ENCODE data around the gene PRR5L.

The PRR5L gene

GRCh38 chr11:36454941-36455631, 159.0 kb downstream of the PRR5L start:
- Histone ChIP-seq H3K27me3 (ENCODE audit: control insufficient read depth, insufficient read depth, low read length) (no peaks in the 10 kb centered on the region), H3K9ac (ENCODE audit: low read depth, low read length) (no peak overlapping the region), H3K36me3 (ENCODE audit: control insufficient read depth, insufficient read depth, low read length) (no peaks in the 10 kb centered on the region; the same call in 1 of the 2 replicates), H3K4me3 (ENCODE audit: low read depth, low read length) (no peak overlapping the region), H3K27ac (ENCODE audit: low read depth, low read length) (peak overlapping the region; percentile 89), H3K4me1 (ENCODE audit: control insufficient read depth, insufficient read depth, low read length) (peaks cover 21% of the 10 kb centered on the region), H3K9me3 (ENCODE audit: control insufficient read depth, insufficient read depth, low read length) (no peaks in the 10 kb centered on the region)

DNA sequence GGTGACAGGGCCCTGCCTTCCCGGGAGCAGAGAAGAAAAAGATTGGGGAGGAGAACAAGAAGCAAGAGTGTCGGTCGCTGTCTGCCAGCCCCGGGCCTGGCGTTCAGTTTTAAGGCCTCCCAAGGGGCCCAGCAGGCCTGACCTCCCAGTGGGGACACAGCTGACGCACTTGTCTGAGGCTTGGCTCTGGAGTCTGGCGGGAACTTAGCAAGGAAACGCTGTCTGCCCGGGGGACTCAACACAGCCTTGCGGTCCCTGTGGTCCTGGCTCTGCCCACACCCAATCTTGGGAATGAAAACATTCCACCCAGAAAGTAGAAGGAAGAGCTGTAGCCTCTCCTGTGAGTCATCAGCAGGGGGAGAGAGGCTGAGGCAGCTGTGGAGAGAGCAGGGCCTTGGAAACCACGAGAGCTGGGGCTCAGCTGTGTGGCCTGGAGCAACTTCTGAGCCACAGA, 159.6 kb downstream of the PRR5L start:
- H3K9ac ChIP-seq (ENCODE audit: low read depth, low read length), result no peak overlapping the region
- H3K27ac ChIP-seq (ENCODE audit: low read depth, low read length), result peak overlapping the region; percentile 89
- H3K9me3 ChIP-seq (ENCODE audit: control insufficient read depth, insufficient read depth, low read length), result no peaks in the 10 kb centered on the region
- H3K4me3 ChIP-seq (ENCODE audit: low read depth, low read length), result no peak overlapping the region
- no peaks in the 10 kb centered on the region for H3K27me3 ChIP-seq (ENCODE audit: control insufficient read depth, insufficient read depth, low read length)
- H3K4me1 ChIP-seq (ENCODE audit: control insufficient read depth, insufficient read depth, low read length), result peaks cover 21% of the 10 kb centered on the region
- no peaks in the 10 kb centered on the region; the same call in 1 of the 2 replicates for H3K36me3 ChIP-seq (ENCODE audit: control insufficient read depth, insufficient read depth, low read length)

DNA sequence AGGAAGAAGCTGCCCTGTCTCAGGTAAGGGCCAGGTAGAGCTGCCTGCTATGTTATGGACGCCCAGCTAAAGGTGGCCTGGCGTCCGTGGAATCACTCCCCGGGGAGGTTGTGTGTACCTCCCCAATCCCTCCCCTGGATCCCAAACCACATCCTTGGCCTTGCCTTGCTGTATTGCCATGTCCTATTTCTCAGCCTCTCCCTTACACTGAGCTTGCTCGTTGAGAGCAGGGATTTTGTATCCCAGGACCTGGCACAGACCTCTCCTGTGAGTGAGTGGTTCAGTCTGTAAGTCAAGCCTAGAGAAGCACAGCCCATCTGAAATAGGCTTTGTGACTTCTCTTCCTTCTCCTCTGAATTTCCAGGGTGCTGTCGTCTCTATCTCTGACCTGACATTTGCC, 160.1 kb downstream of the PRR5L start:
- Histone ChIP-seq H3K9ac (ENCODE audit: low read depth, low read length) (no peak overlapping the region), H3K4me1 (ENCODE audit: control insufficient read depth, insufficient read depth, low read length) (peaks cover 21% of the 10 kb centered on the region), H3K9me3 (ENCODE audit: control insufficient read depth, insufficient read depth, low read length) (no peaks in the 10 kb centered on the region), H3K4me3 (ENCODE audit: low read depth, low read length) (no peak overlapping the region), H3K36me3 (ENCODE audit: control insufficient read depth, insufficient read depth, low read length) (no peaks in the 10 kb centered on the region; the same call in 1 of the 2 replicates), H3K27ac (ENCODE audit: low read depth, low read length) (peak overlapping the region; percentile 89), H3K27me3 (ENCODE audit: control insufficient read depth, insufficient read depth, low read length) (no peaks in the 10 kb centered on the region)

GRCh38 chr11:36458129-36458915, 162.2 kb downstream of the PRR5L start:
- Histone ChIP-seq H3K4me1 (ENCODE audit: control insufficient read depth, insufficient read depth, low read length) (peaks cover 21% of the 10 kb centered on the region), H3K9me3 (ENCODE audit: control insufficient read depth, insufficient read depth, low read length) (no peaks in the 10 kb centered on the region), H3K36me3 (ENCODE audit: control insufficient read depth, insufficient read depth, low read length) (no peaks in the 10 kb centered on the region), H3K27me3 (ENCODE audit: control insufficient read depth, insufficient read depth, low read length) (no peaks in the 10 kb centered on the region), H3K4me3 (ENCODE audit: low read depth, low read length) (no peak overlapping the region), H3K27ac (ENCODE audit: low read depth, low read length) (no peak overlapping the region), H3K9ac (ENCODE audit: low read depth, low read length) (no peak overlapping the region)

- Histone ChIP-seq H3K27me3 (ENCODE audit: control insufficient read depth, insufficient read depth, low read length) (no peaks in the 10 kb centered on the region), H3K36me3 (ENCODE audit: control insufficient read depth, insufficient read depth, low read length) (no peaks in the 10 kb centered on the region), H3K4me3 (ENCODE audit: low read depth, low read length) (no peak overlapping the region), H3K9ac (ENCODE audit: low read depth, low read length) (no peak overlapping the region), H3K9me3 (ENCODE audit: control insufficient read depth, insufficient read depth, low read length) (no peaks in the 10 kb centered on the region), H3K4me1 (ENCODE audit: control insufficient read depth, insufficient read depth, low read length) (peaks cover 21% of the 10 kb centered on the region), H3K27ac (ENCODE audit: low read depth, low read length) (no peak overlapping the region)
These were observed 163.0 kb downstream of the PRR5L start for GRCh38 chr11:36459046-36459445.

DNA sequence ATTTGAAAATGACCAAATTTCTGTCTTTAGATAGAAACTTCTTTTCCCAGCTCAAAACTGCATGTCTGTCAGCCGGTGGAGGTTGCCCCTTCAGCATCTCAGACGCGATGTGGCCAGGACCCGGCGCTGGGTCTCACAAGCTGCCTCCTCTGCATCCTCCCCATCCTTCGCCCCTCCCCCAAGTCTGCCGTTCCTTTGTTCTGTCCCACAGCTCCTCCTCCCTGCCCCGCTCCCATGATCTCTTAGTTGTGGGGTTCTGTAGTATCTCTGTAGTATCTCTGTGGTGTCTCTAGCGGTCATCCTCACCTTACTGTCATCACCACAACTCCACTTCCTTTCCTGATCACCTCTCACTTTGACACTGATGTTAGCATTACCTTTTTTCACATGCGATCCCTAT, 164.1 kb downstream of the PRR5L start:
- no peaks in the 10 kb centered on the region for H3K9me3 ChIP-seq (ENCODE audit: control insufficient read depth, insufficient read depth, low read length)
- H3K4me1 ChIP-seq (ENCODE audit: control insufficient read depth, insufficient read depth, low read length), result peaks cover 10% of the 10 kb centered on the region; the same call in 1 of the 2 replicates
- no peaks in the 10 kb centered on the region for H3K36me3 ChIP-seq (ENCODE audit: control insufficient read depth, insufficient read depth, low read length)
- H3K4me3 ChIP-seq (ENCODE audit: low read depth, low read length), result no peak overlapping the region
- no peaks in the 10 kb centered on the region for H3K27me3 ChIP-seq (ENCODE audit: control insufficient read depth, insufficient read depth, low read length)
- H3K27ac ChIP-seq (ENCODE audit: low read depth, low read length), result no peak overlapping the region
- no peak overlapping the region for H3K9ac ChIP-seq (ENCODE audit: low read depth, low read length)

DNA sequence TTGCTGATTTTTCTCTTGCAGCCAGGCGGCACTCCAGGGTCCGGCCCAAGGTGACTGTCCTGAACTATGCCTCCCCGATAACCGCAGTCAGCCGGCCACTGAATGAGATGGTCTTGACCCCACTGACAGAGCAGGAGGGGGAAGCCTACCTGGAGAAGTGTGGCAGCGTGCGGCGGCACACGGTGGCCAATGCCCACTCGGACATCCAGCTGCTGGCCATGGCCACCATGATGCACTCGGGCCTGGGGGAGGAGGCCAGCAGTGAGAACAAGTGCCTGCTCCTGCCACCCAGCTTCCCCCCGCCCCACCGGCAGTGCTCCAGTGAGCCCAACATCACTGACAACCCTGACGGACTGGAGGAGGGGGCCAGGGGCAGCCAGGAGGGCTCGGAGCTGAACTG, 166.2 kb downstream of the PRR5L start:
- no peak overlapping the region for H3K27ac ChIP-seq (ENCODE audit: low read depth, low read length)
- no peaks in the 10 kb centered on the region for H3K4me1 ChIP-seq (ENCODE audit: control insufficient read depth, insufficient read depth, low read length)
- no peaks in the 10 kb centered on the region for H3K27me3 ChIP-seq (ENCODE audit: control insufficient read depth, insufficient read depth, low read length)
- no peaks in the 10 kb centered on the region for H3K36me3 ChIP-seq (ENCODE audit: control insufficient read depth, insufficient read depth, low read length)
- H3K9me3 ChIP-seq (ENCODE audit: control insufficient read depth, insufficient read depth, low read length), result no peaks in the 10 kb centered on the region
- no peak overlapping the region for H3K9ac ChIP-seq (ENCODE audit: low read depth, low read length)
- H3K4me3 ChIP-seq (ENCODE audit: low read depth, low read length), result no peak overlapping the region

- no peak overlapping the region for H3K9ac ChIP-seq (ENCODE audit: low read depth, low read length)
- no peaks in the 10 kb centered on the region; the same call in 1 of the 2 replicates for H3K4me1 ChIP-seq (ENCODE audit: control insufficient read depth, insufficient read depth, low read length)
- no peaks in the 10 kb centered on the region for H3K27me3 ChIP-seq (ENCODE audit: control insufficient read depth, insufficient read depth, low read length)
- H3K36me3 ChIP-seq (ENCODE audit: control insufficient read depth, insufficient read depth, low read length), result no peaks in the 10 kb centered on the region
- H3K27ac ChIP-seq (ENCODE audit: low read depth, low read length), result no peak overlapping the region
- no peak overlapping the region for H3K4me3 ChIP-seq (ENCODE audit: low read depth, low read length)
- H3K9me3 ChIP-seq (ENCODE audit: control insufficient read depth, insufficient read depth, low read length), result no peaks in the 10 kb centered on the region
These were observed 167.7 kb downstream of the PRR5L start for GRCh38 chr11:36463781-36464180.

GRCh38 chr11:36464720-36465119, 168.6 kb downstream of the PRR5L start:
- no peaks in the 10 kb centered on the region for H3K36me3 ChIP-seq (ENCODE audit: control insufficient read depth, insufficient read depth, low read length)
- no peaks in the 10 kb centered on the region; the same call in 1 of the 2 replicates for H3K4me1 ChIP-seq (ENCODE audit: control insufficient read depth, insufficient read depth, low read length)
- no peak overlapping the region for H3K27ac ChIP-seq (ENCODE audit: low read depth, low read length)
- H3K9ac ChIP-seq (ENCODE audit: low read depth, low read length), result no peak overlapping the region
- no peaks in the 10 kb centered on the region for H3K27me3 ChIP-seq (ENCODE audit: control insufficient read depth, insufficient read depth, low read length)
- H3K9me3 ChIP-seq (ENCODE audit: control insufficient read depth, insufficient read depth, low read length), result no peaks in the 10 kb centered on the region
- H3K4me3 ChIP-seq (ENCODE audit: low read depth, low read length), result no peak overlapping the region

DNA sequence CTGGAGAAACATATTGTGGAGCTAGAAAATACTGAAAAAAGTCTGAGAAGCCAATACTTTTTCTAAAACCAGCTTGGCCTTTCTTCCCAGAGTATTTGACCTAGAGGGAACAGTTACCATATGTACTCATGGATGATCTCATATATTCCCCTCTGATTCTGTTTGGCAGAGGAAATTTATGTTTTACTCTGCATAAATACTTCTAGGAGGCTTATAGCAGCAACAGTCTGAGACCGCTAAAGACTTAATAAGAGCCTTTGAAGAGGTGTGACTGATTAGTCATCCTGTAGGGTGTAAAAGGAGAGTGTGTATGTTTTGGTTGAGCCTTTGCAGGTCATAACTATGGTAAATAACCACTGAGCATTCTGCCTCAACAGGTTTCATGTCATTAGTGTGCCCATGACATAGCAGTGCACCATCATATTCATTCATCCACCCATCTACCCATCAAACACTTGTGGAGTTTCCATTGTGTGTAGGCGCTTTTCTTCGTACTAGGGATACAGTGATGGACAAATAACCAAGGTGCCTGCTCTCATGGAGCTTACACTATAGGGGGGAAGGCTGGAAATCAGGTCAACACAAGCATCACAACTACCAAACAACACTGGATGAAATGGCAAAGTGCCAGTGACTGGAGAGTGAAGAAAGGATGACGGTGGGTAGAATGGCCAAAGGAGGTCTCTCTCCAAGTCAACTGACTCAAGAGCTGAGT, 169.5 kb downstream of the PRR5L start:
- Histone ChIP-seq H3K4me1 (ENCODE audit: control insufficient read depth, insufficient read depth, low read length) (no peaks in the 10 kb centered on the region; the same call in 1 of the 2 replicates), H3K9me3 (ENCODE audit: control insufficient read depth, insufficient read depth, low read length) (no peaks in the 10 kb centered on the region), H3K27me3 (ENCODE audit: control insufficient read depth, insufficient read depth, low read length) (no peaks in the 10 kb centered on the region), H3K36me3 (ENCODE audit: control insufficient read depth, insufficient read depth, low read length) (no peaks in the 10 kb centered on the region), H3K27ac (ENCODE audit: low read depth, low read length) (no peak overlapping the region), H3K4me3 (ENCODE audit: low read depth, low read length) (no peak overlapping the region), H3K9ac (ENCODE audit: low read depth, low read length) (no peak overlapping the region)
